Thyroid gland (tissue), 4 donors: Measurements from ENCODE around the gene AKNAD1. TPM values are rescaled to one million over a fixed set of nuclear protein-coding genes. Genes with fewer than 3 reads are reported as not detected.

Source experiments
- DNase-seq, 2 donors: peaks; one replicate each; pipeline ENCODE4 v3.0.0-alpha.2; 2019
- H3K27ac ChIP-seq, 3 donors: fragments of 200-600 bp; sonication (generic); 1 replicate in 2 of 3; 2 replicates in 1 of 3; pipeline ENCODE4 v1.5.1; 2016 to 2019; ENCODE audit warnings: mild to moderate bottlenecking in 1 of 3, moderate library complexity in 1 of 3
- H3K27me3 ChIP-seq: fragments of 200-600 bp; sonication (generic); one replicate; pipeline ENCODE4 v1.5.1; 2019
- H3K36me3 ChIP-seq, 2 donors: fragments of 200-600 bp; sonication (generic); one replicate each; pipeline ENCODE4 v1.5.1; 2016 to 2019
- H3K4me1 ChIP-seq, 2 donors: fragments of 200-600 bp; sonication (generic); one replicate each; pipeline ENCODE4 v1.5.1; 2017 to 2019
- H3K4me3 ChIP-seq, 3 donors: fragments of 200-600 bp; sonication (generic); replicated peaks in 1 of 3; 1 replicate in 2 of 3; 2 replicates in 1 of 3; pipeline ENCODE4 v1.5.1; 2016; ENCODE audit warnings: mild to moderate bottlenecking in 1 of 3
- H3K9me3 ChIP-seq: fragments of 200-600 bp; sonication (generic); one replicate; pipeline ENCODE4 v1.5.1; 2017
- CTCF ChIP-seq, 6 experiments: fragments of 200-600 bp in 3 of 6; fragments of 450-650 bp in 3 of 6; sonication (generic) in 3 of 6; IDR thresholded peaks; one replicate each; pipeline ENCODE4 v1.5.1; 2016 to 2019; ENCODE audit warnings: antibody characterized with exemption in 6 of 6, mild to moderate bottlenecking in 2 of 6, inconsistent platforms in 1 of 6, moderate library complexity in 1 of 6
- POLR2A ChIP-seq, 2 donors: fragments of 450-650 bp; IDR thresholded peaks; one replicate each; pipeline ENCODE4 v1.6.1; 2017; ENCODE audit warnings: antibody characterized with exemption in 2 of 2, mild to moderate bottlenecking in 2 of 2, moderate library complexity in 1 of 2
- WGBS, 2 donors: methylation state at CpG; one replicate each; pipeline ENCODE4 v1.1.5; 2017; 5-methylcytosine and 5-hydroxymethylcytosine counted together
- intact Hi-C: fragments of 100-400 bp; cut with DNase I; formaldehyde crosslinking; loops from one replicate; pipeline ENCODE4 v1.15.1; 2023
- total RNA-seq, 4 donors: library from RNA; depleted of rRNA; stranded (reverse); fragments of >200 nt; gene quantifications; one replicate each; pipeline ENCODE4 v1.2.3, GENCODE V29; 2016

AKNAD1 gene
- total RNA-seq, 4 donors from 2014 or later = 6.2 TPM; not detected in 3

DNA sequence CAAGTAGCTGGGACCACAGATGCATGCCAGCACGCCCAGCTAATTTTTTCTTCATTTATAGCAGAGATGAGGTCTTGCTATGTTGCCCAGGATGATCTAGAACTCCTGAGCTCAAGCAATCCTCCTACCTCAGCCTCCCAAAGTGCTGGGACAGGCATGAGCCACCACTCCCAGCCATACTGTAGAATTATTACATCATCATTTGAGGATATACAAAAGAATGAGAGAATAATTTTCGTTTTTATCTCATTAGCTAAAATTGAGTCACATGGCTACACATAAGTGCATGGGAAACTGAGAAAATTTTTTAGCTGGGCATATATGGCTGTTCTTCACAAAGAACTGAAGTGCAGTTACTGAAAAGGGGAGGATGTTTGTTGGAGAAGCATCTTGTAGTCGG lies 89.2 kb downstream of the AKNAD1 start:
- no peaks in the 10 kb centered on the region for H3K4me1 ChIP-seq
- no peaks in the 10 kb centered on the region for H3K27me3 ChIP-seq
- no peak overlapping the region for H3K27ac ChIP-seq
- TF ChIP-seq POLR2A (IDR thresholded peaks at IDR 0.05) (no peak), CTCF (IDR thresholded peaks at IDR 0.05) (no peak)
- intact Hi-C loops = no loop called here
- H3K4me3 ChIP-seq = no peak overlapping the region
- peaks cover 3 to 19% of the 10 kb centered on the region in 2 donors for H3K36me3 ChIP-seq
- 84 to 93% methylated on average over 3 of the region's 3 CpGs for WGBS, 2 donors
- no peak for DNase-seq
- H3K9me3 ChIP-seq = no peaks in the 10 kb centered on the region

DNA sequence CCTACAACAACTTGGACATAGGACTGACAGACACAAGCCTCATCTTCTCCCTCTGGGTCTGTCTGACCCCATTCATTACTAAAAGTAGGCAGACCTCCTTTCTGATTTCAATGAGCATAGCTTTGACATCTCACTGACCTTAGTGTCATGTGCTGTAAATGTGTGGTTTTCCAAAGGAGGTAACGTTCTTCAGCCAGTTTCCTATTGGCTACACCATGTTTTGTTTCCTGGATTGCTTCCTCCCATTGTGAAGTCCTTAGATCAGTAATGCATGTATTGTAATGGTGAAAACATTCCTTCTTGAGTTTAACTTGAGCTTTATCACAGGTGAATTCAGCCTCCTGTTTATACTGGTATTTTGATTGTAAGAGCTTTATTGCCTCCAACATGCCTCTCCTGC lies 89.8 kb downstream of the AKNAD1 start:
- TF ChIP-seq POLR2A (IDR thresholded peaks at IDR 0.05) (no peak), CTCF (IDR thresholded peaks at IDR 0.05) (no peak)
- DNase-seq = no peak
- Histone ChIP-seq H3K27ac (no peak overlapping the region), H3K9me3 (no peaks in the 10 kb centered on the region), H3K4me1 (no peaks in the 10 kb centered on the region), H3K36me3 (peaks cover 2 to 20% of the 10 kb centered on the region in 2 donors), H3K4me3 (no peak overlapping the region), H3K27me3 (no peaks in the 10 kb centered on the region)
- intact Hi-C loops = no loop called here
- 79 to 83% methylated on average over 1 of the region's 1 CpG for WGBS, 2 donors

Other genes with a start within 250 kb of the AKNAD1 start
- 1 to 10 TPM; 1.5 to 7.3 (median 3.2) TPM for gene HENMT1, start 196.0 kb downstream of the AKNAD1 start, total RNA-seq
- 10 to 100 TPM; 25.0 to 41.0 (median 29.8) TPM for gene PRPF38B, start 164.8 kb downstream of the AKNAD1 start, total RNA-seq
- gene FNDC7, start 144.2 kb downstream of the AKNAD1 start, total RNA-seq = not detected
- 100 to 1,000 TPM in 3 of 4 donors, 10 to 100 TPM in 1; 82.6 to 223 (median 100) TPM for gene STXBP3, start 110.4 kb downstream of the AKNAD1 start, total RNA-seq
- gene GPSM2, start 19.9 kb upstream of the AKNAD1 start, total RNA-seq = 10 to 100 TPM in 1 of 4 donors, 1 to 10 TPM in 3; 1.3 to 15.5 (median 6.1) TPM
- 10 to 100 TPM; 29.3 to 35.6 (median 32.9) TPM for gene CLCC1, start 106.4 kb upstream of the AKNAD1 start, total RNA-seq
- gene WDR47, start 185.0 kb upstream of the AKNAD1 start, total RNA-seq = 10 to 100 TPM in 3 of 4 donors, 1 to 10 TPM in 1; 9.4 to 23.2 (median 12.9) TPM
- 10 to 100 TPM; 25.6 to 47.1 (median 43.9) TPM for gene TAF13, start 218.9 kb upstream of the AKNAD1 start, total RNA-seq
- 10 to 100 TPM; 36.5 to 46.5 (median 39.2) TPM for gene TMEM167B, start 233.7 kb upstream of the AKNAD1 start, total RNA-seq